ENCODE data around the gene RNF144A. TPM values are rescaled to one million over a fixed set of nuclear protein-coding genes. Genes with fewer than 3 reads are reported as not detected.

Gene RNF144A
- total and polyA plus RNA-seq, 2 experiments from 2014 or later, result 0.60 to 3.5 TPM

- H3K4me2 ChIP-seq (ENCODE audit: unreplicated experiment), result no peak overlapping the region
- H3K79me2 ChIP-seq (ENCODE audit: insufficient read depth), result no peaks in the 10 kb centered on the region
- no peak for TF ChIP-seq EZH2phosphoT487 (IDR thresholded peaks at IDR 0.05; ENCODE audit: insufficient read depth, low read depth)
- no peaks in the 10 kb centered on the region for H3F3A ChIP-seq (ENCODE audit: insufficient read depth)
- no peak for DNase-seq
- H3K27me3 ChIP-seq (replicated peaks; ENCODE audit: insufficient read depth), result no peaks in the 10 kb centered on the region
- H2AFZ ChIP-seq, result no peak overlapping the region
- H3K9ac ChIP-seq, result no peak overlapping the region
- H3K4me1 ChIP-seq (ENCODE audit: insufficient read depth), result 0 out of 2 replicates have a peak, but pooled peaks cover 6% of the 10 kb centered on the region
- H3K27ac ChIP-seq, result no peak overlapping the region
- in situ Hi-C loops (cut with MboI), result no loop called here
- no peaks in the 10 kb centered on the region for H3K9me3 ChIP-seq (ENCODE audit: low read depth)
- no peaks in the 10 kb centered on the region for H4K20me1 ChIP-seq (ENCODE audit: insufficient read depth)
- no peaks in the 10 kb centered on the region for H3K9me2 ChIP-seq (ENCODE audit: insufficient read depth)
- H3K4me3 ChIP-seq, result no peak overlapping the region
- H3K36me3 ChIP-seq (ENCODE audit: low read depth), result no peaks in the 10 kb centered on the region
- 83 to 84% methylated on average over 4 of the region's 4 CpGs for WGBS, 2 experiments (ENCODE audit: low coverage in 1 of 2, low lambda C conversion rate in 2 of 2, missing lambda C conversion rate in 2 of 2)
Observed at GRCh38 chr2:6977786-6978185, 60.6 kb downstream of the RNF144A start.

- H3K79me2 ChIP-seq (ENCODE audit: insufficient read depth), result no peaks in the 10 kb centered on the region
- no peaks in the 10 kb centered on the region for H3K27me3 ChIP-seq (replicated peaks; ENCODE audit: insufficient read depth)
- no peaks in the 10 kb centered on the region for H3K36me3 ChIP-seq (ENCODE audit: low read depth)
- H3K27ac ChIP-seq, result no peak overlapping the region
- no peak overlapping the region for H3K9ac ChIP-seq
- in situ Hi-C loops (cut with MboI), result no loop called here
- H2AFZ ChIP-seq, result no peak overlapping the region
- no peaks in the 10 kb centered on the region for H4K20me1 ChIP-seq (ENCODE audit: insufficient read depth)
- no peak overlapping the region for H3K4me3 ChIP-seq
- no peaks in the 10 kb centered on the region for H3F3A ChIP-seq (ENCODE audit: insufficient read depth)
- 78 to 88% methylated on average over 3 of the region's 3 CpGs for WGBS, 2 experiments (ENCODE audit: low coverage in 1 of 2, low lambda C conversion rate in 2 of 2, missing lambda C conversion rate in 2 of 2)
- no peak for DNase-seq
- no peaks in the 10 kb centered on the region for H3K9me2 ChIP-seq (ENCODE audit: insufficient read depth)
- H3K4me2 ChIP-seq (ENCODE audit: unreplicated experiment), result no peak overlapping the region
- no peak for TF ChIP-seq EZH2 (IDR thresholded peaks at IDR 0.05; ENCODE audit: insufficient read depth, poor library complexity, severe bottlenecking)
- no peak for TF ChIP-seq EZH2phosphoT487 (IDR thresholded peaks at IDR 0.05; ENCODE audit: insufficient read depth, low read depth)
- H3K9me3 ChIP-seq (ENCODE audit: low read depth), result no peaks in the 10 kb centered on the region
- H3K4me1 ChIP-seq (ENCODE audit: insufficient read depth), result 0 out of 2 replicates have a peak, but pooled peaks cover 3% of the 10 kb centered on the region
Observed at GRCh38 chr2:6978991-6979390, 61.8 kb downstream of the RNF144A start.

- in situ Hi-C loops (cut with MboI), result no loop called here
- Histone ChIP-seq H2AFZ (no peak overlapping the region), H3K27me3 (replicated peaks; ENCODE audit: insufficient read depth) (no peaks in the 10 kb centered on the region), H3K9me2 (ENCODE audit: insufficient read depth) (no peaks in the 10 kb centered on the region), H4K20me1 (ENCODE audit: insufficient read depth) (no peaks in the 10 kb centered on the region), H3K4me2 (ENCODE audit: unreplicated experiment) (no peak overlapping the region), H3K9me3 (ENCODE audit: low read depth) (no peaks in the 10 kb centered on the region), H3K4me3 (no peak overlapping the region), H3K79me2 (ENCODE audit: insufficient read depth) (no peaks in the 10 kb centered on the region), H3K9ac (no peak overlapping the region), H3K36me3 (ENCODE audit: low read depth) (no peaks in the 10 kb centered on the region), H3K4me1 (ENCODE audit: insufficient read depth) (no peaks in the 10 kb centered on the region), H3K27ac (no peak overlapping the region), H3F3A (ENCODE audit: insufficient read depth) (no peaks in the 10 kb centered on the region)
- DNase-seq, result no peak
- WGBS, 2 experiments (ENCODE audit: low coverage in 1 of 2, low lambda C conversion rate in 2 of 2, missing lambda C conversion rate in 2 of 2), result 77 to 79% methylated on average over 5 of the region's 5 CpGs
- TF ChIP-seq EZH2 (IDR thresholded peaks at IDR 0.05; ENCODE audit: insufficient read depth, poor library complexity, severe bottlenecking) (no peak), EZH2phosphoT487 (IDR thresholded peaks at IDR 0.05; ENCODE audit: insufficient read depth, low read depth) (no peak)
Observed at GRCh38 chr2:6982449-6982848, 65.2 kb downstream of the RNF144A start.

- DNase-seq, result no peak
- WGBS, 2 experiments (ENCODE audit: low coverage in 1 of 2, low lambda C conversion rate in 2 of 2, missing lambda C conversion rate in 2 of 2), result 55 to 66% methylated on average over 6 of the region's 6 CpGs
- no peaks in the 10 kb centered on the region for H3F3A ChIP-seq (ENCODE audit: insufficient read depth)
- no peaks in the 10 kb centered on the region for H4K20me1 ChIP-seq (ENCODE audit: insufficient read depth)
- H3K9ac ChIP-seq, result no peak overlapping the region
- no peaks in the 10 kb centered on the region for H3K4me1 ChIP-seq (ENCODE audit: insufficient read depth)
- no peak overlapping the region for H3K27ac ChIP-seq
- H3K4me2 ChIP-seq (ENCODE audit: unreplicated experiment), result no peak overlapping the region
- no peaks in the 10 kb centered on the region for H3K9me2 ChIP-seq (ENCODE audit: insufficient read depth)
- H3K79me2 ChIP-seq (ENCODE audit: insufficient read depth), result no peaks in the 10 kb centered on the region
- H3K4me3 ChIP-seq, result no peak overlapping the region
- in situ Hi-C loops (cut with MboI), result no loop called here
- no peaks in the 10 kb centered on the region for H3K27me3 ChIP-seq (replicated peaks; ENCODE audit: insufficient read depth)
- H3K36me3 ChIP-seq (ENCODE audit: low read depth), result no peaks in the 10 kb centered on the region
- TF ChIP-seq EZH2 (IDR thresholded peaks at IDR 0.05; ENCODE audit: insufficient read depth, poor library complexity, severe bottlenecking) (no peak), EZH2phosphoT487 (IDR thresholded peaks at IDR 0.05; ENCODE audit: insufficient read depth, low read depth) (no peak)
- no peak overlapping the region for H2AFZ ChIP-seq
- H3K9me3 ChIP-seq (ENCODE audit: low read depth), result no peaks in the 10 kb centered on the region
Observed at GRCh38 chr2:6982934-6983589, 65.8 kb downstream of the RNF144A start.
